ENCODE data around the gene FBXO42. TPM values are rescaled to one million over a fixed set of nuclear protein-coding genes. Genes with fewer than 3 reads are reported as not detected.
"Not testable (repeated sequence)": the region's sequence is repeated elsewhere in the genome, so short reads cannot be mapped to it uniquely, and the experiment has no call there.

Gene FBXO42
- total RNA-seq, 6 donors from 2014 or later: 20.8 to 41.9 (median 24.0) TPM

- no peak for ATAC-seq (ENCODE audit: low FRiP score in 2 of 2)
- 90 to 93% methylated on average over 3 of the region's 3 CpGs for WGBS, 2 donors
- H3K27me3 ChIP-seq: no peaks in the 10 kb centered on the region
- H3K9me3 ChIP-seq: no peaks in the 10 kb centered on the region
- no peak for DNase-seq
- TF ChIP-seq, protein P1, sequence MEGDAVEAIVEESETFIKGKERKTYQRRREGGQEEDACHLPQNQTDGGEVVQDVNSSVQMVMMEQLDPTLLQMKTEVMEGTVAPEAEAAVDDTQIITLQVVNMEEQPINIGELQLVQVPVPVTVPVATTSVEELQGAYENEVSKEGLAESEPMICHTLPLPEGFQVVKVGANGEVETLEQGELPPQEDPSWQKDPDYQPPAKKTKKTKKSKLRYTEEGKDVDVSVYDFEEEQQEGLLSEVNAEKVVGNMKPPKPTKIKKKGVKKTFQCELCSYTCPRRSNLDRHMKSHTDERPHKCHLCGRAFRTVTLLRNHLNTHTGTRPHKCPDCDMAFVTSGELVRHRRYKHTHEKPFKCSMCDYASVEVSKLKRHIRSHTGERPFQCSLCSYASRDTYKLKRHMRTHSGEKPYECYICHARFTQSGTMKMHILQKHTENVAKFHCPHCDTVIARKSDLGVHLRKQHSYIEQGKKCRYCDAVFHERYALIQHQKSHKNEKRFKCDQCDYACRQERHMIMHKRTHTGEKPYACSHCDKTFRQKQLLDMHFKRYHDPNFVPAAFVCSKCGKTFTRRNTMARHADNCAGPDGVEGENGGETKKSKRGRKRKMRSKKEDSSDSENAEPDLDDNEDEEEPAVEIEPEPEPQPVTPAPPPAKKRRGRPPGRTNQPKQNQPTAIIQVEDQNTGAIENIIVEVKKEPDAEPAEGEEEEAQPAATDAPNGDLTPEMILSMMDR (IDR thresholded peaks at IDR 0.05): no peak
- TF ChIP-seq POLR2AphosphoS5 (IDR thresholded peaks at IDR 0.05): no peak
- H3K27ac ChIP-seq: no peak overlapping the region
- peaks cover 0 to 4% (median 1%) of the 10 kb centered on the region in 4 donors for H3K4me1 ChIP-seq
- H3K36me3 ChIP-seq: peaks cover 4 to 35% (median 18%) of the 10 kb centered on the region in 4 donors
- H3K4me3 ChIP-seq: no peak overlapping the region
Observed at GRCh38 chr1:16257968-16258367, 94.3 kb downstream of the FBXO42 start.

- not testable (repeated sequence) for H3K9me3 ChIP-seq; H3K27me3 ChIP-seq; H3K27ac ChIP-seq; ATAC-seq (ENCODE audit: low FRiP score in 2 of 2); H3K4me1 ChIP-seq; H3K4me3 ChIP-seq
- peak in 1 of 2 donors; percentile 52 for DNase-seq
- WGBS, 2 donors: 77 to 82% methylated on average over 3 of the region's 3 CpGs
- H3K36me3 ChIP-seq: peaks cover 4 to 39% (median 19%) of the 10 kb centered on the region in 4 donors
Observed at GRCh38 chr1:16257556-16257955, 94.7 kb downstream of the FBXO42 start.

- Histone ChIP-seq H3K4me3 (no peak overlapping the region), H3K27me3 (no peaks in the 10 kb centered on the region), H3K36me3 (peaks cover 7 to 50% (median 29%) of the 10 kb centered on the region in 4 donors), H3K9me3 (no peaks in the 10 kb centered on the region), H3K4me1 (peaks cover 0 to 4% (median 1%) of the 10 kb centered on the region in 4 donors), H3K27ac (no peak overlapping the region)
- TF ChIP-seq POLR2A (IDR thresholded peaks at IDR 0.05) (no peak), EP300 (IDR thresholded peaks at IDR 0.05) (no peak), POLR2AphosphoS5 (IDR thresholded peaks at IDR 0.05) (no peak)
- TF ChIP-seq, protein P1 (IDR thresholded peaks at IDR 0.05): no peak
- WGBS, 2 donors: 84 to 89% methylated on average over 4 of the region's 4 CpGs
- DNase-seq (no peak), ATAC-seq (ENCODE audit: low FRiP score in 2 of 2) (no peak)
Observed at GRCh38 chr1:16256478-16256877, 95.8 kb downstream of the FBXO42 start.

DNA sequence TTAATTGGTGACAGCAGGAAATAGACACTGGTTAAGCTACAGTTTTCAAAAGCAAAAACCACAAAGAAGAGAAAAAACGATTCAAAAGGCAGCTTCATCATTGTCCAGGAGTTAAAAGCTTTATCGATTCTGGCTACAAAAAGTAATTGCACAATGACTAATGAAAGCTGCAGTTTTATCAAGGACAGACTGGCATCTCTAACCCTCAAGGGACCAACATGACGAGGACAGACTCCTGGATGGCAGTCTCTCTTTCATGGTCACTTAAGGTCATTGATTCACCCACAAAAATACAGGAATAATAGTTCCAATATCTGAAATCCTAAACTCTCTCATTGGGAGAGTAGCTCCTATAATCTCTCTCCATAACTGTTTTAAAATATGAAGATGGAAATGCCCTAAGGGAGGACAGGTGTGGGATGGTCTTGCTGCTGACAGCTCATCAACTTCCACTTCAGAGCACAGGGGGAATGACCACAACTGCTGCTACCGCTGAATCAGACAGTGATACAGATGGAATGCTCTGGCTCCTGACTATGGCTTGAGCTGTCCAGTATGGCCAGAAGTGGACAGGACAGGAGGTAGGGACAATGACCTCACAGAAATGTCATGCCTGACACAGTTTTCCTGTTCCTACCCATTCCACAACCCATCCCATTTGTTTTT is 97.9 kb downstream of the FBXO42 start:
- H3K36me3 ChIP-seq: peaks cover 7 to 63% (median 40%) of the 10 kb centered on the region in 4 donors
- H3K9me3 ChIP-seq: no peaks in the 10 kb centered on the region
- H3K4me3 ChIP-seq: no peak overlapping the region
- H3K27ac ChIP-seq: no peak overlapping the region
- DNase-seq (no peak), ATAC-seq (ENCODE audit: low FRiP score in 2 of 2) (no peak)
- TF ChIP-seq POLR2A (IDR thresholded peaks at IDR 0.05) (no peak), POLR2AphosphoS5 (IDR thresholded peaks at IDR 0.05) (no peak), EP300 (IDR thresholded peaks at IDR 0.05) (no peak)
- TF ChIP-seq, protein P1 (IDR thresholded peaks at IDR 0.05): no peak
- WGBS, 2 donors: 76 to 86% methylated on average over 4 of the region's 4 CpGs
- H3K27me3 ChIP-seq: no peaks in the 10 kb centered on the region
- peaks cover 8 to 18% (median 13%) of the 10 kb centered on the region in 4 donors for H3K4me1 ChIP-seq

- DNase-seq (no peak), ATAC-seq (ENCODE audit: low FRiP score in 2 of 2) (no peak)
- 67 to 92% methylated on average over 5 of the region's 5 CpGs for WGBS, 2 donors
- Histone ChIP-seq H3K4me3 (no peak overlapping the region), H3K4me1 (peaks cover 17 to 28% (median 22%) of the 10 kb centered on the region in 4 donors), H3K27me3 (no peaks in the 10 kb centered on the region), H3K27ac (no peak overlapping the region), H3K36me3 (peaks cover 7 to 63% (median 40%) of the 10 kb centered on the region in 4 donors), H3K9me3 (no peaks in the 10 kb centered on the region)
- TF ChIP-seq, protein P1 (IDR thresholded peaks at IDR 0.05): no peak
- no peak for TF ChIP-seq POLR2A (IDR thresholded peaks at IDR 0.05)
- TF ChIP-seq POLR2AphosphoS5 (IDR thresholded peaks at IDR 0.05): no peak
- TF ChIP-seq EP300 (IDR thresholded peaks at IDR 0.05): no peak
Observed at GRCh38 chr1:16253332-16253922, 98.9 kb downstream of the FBXO42 start.

Data from upper lobe of left lung (tissue), 6 donors.